Osteocyte (in vitro differentiated cells): Measurements from ENCODE around the gene MPPED1. TPM values are rescaled to one million over a fixed set of nuclear protein-coding genes. Genes with fewer than 3 reads are reported as not detected.

Source experiments
- DNase-seq: peaks from one replicate; pipeline ENCODE4 v3.0.0; 2021; ENCODE audit warnings: mixed read lengths; ENCODE audit not compliant: unreplicated experiment; ENCODE audit errors: extremely low spot score
- H3K27ac Mint-ChIP-seq: one replicate; pipeline ENCODE4 v1.8.0; 2021; ENCODE audit warnings: mild to moderate bottlenecking, mixed read lengths; ENCODE audit not compliant: unreplicated experiment
- H3K27me3 Mint-ChIP-seq: one replicate; pipeline ENCODE4 v1.8.0; 2021; ENCODE audit warnings: mixed read lengths; ENCODE audit not compliant: unreplicated experiment
- H3K36me3 Mint-ChIP-seq: one replicate; pipeline ENCODE4 v1.8.0; 2021; ENCODE audit warnings: mixed read lengths; ENCODE audit not compliant: unreplicated experiment
- H3K4me1 Mint-ChIP-seq: one replicate; pipeline ENCODE4 v1.8.0; 2021; ENCODE audit warnings: mixed read lengths; ENCODE audit not compliant: unreplicated experiment
- H3K4me3 Mint-ChIP-seq: one replicate; pipeline ENCODE4 v1.8.0; 2021; ENCODE audit warnings: mild to moderate bottlenecking, moderate library complexity, mixed read lengths; ENCODE audit not compliant: unreplicated experiment
- H3K9me3 Mint-ChIP-seq: one replicate; pipeline ENCODE4 v1.8.0; 2021; ENCODE audit warnings: mixed read lengths; ENCODE audit not compliant: unreplicated experiment
- CTCF ChIP-seq: fragments of 200-600 bp; sonication (generic); IDR thresholded peaks from 2 replicates; pipeline ENCODE4 v1.5.0; 2021; ENCODE audit warnings: antibody characterized with exemption, mild to moderate bottlenecking, moderate library complexity
- total RNA-seq: library from RNA; stranded (reverse); gene quantifications from 2 replicates; pipeline ENCODE4 v1.2.1, GENCODE V29; 2021

MPPED1 gene
- total RNA-seq, 1 donor from 2014 or later, result not detected

- DNase-seq, result no peak
- Mint-ChIP-seq H3K4me3 (no peak overlapping the region), H3K36me3 (no peaks in the 10 kb centered on the region), H3K27me3 (peaks cover 3% of the 10 kb centered on the region), H3K9me3 (no peaks in the 10 kb centered on the region), H3K4me1 (no peaks in the 10 kb centered on the region), H3K27ac (no peak overlapping the region)
- no peak for TF ChIP-seq CTCF
Measured at GRCh38 chr22:43526946-43527345, 115.1 kb downstream of the MPPED1 start.

GRCh38 chr22:43528601-43529360 lies 117.0 kb downstream of the MPPED1 start:
- TF ChIP-seq CTCF, result no peak
- H3K4me1 Mint-ChIP-seq, result no peaks in the 10 kb centered on the region
- peaks cover 3% of the 10 kb centered on the region for H3K27me3 Mint-ChIP-seq
- H3K4me3 Mint-ChIP-seq, result no peak overlapping the region
- no peak for DNase-seq
- no peaks in the 10 kb centered on the region for H3K36me3 Mint-ChIP-seq
- H3K27ac Mint-ChIP-seq, result no peak overlapping the region
- no peaks in the 10 kb centered on the region for H3K9me3 Mint-ChIP-seq

GRCh38 chr22:43529461-43529860 lies 117.6 kb downstream of the MPPED1 start:
- DNase-seq, result no peak
- H3K36me3 Mint-ChIP-seq, result no peaks in the 10 kb centered on the region
- no peaks in the 10 kb centered on the region for H3K9me3 Mint-ChIP-seq
- H3K27ac Mint-ChIP-seq, result no peak overlapping the region
- no peak overlapping the region for H3K4me3 Mint-ChIP-seq
- H3K4me1 Mint-ChIP-seq, result no peaks in the 10 kb centered on the region
- peaks cover 3% of the 10 kb centered on the region for H3K27me3 Mint-ChIP-seq
- TF ChIP-seq CTCF, result no peak

- TF ChIP-seq CTCF, result no peak
- Mint-ChIP-seq H3K4me1 (no peaks in the 10 kb centered on the region), H3K36me3 (no peaks in the 10 kb centered on the region), H3K27me3 (peaks cover 3% of the 10 kb centered on the region), H3K9me3 (no peaks in the 10 kb centered on the region), H3K4me3 (no peak overlapping the region), H3K27ac (no peak overlapping the region)
- DNase-seq, result no peak
Measured at GRCh38 chr22:43529934-43530333, 118.1 kb downstream of the MPPED1 start.

- DNase-seq, result no peak
- no peak for TF ChIP-seq CTCF
- Mint-ChIP-seq H3K27me3 (peaks cover 3% of the 10 kb centered on the region), H3K27ac (no peak overlapping the region), H3K9me3 (no peaks in the 10 kb centered on the region), H3K36me3 (no peaks in the 10 kb centered on the region), H3K4me1 (no peaks in the 10 kb centered on the region), H3K4me3 (no peak overlapping the region)
Measured at GRCh38 chr22:43530349-43531201, 118.8 kb downstream of the MPPED1 start.
